ENCODE measurements around the gene YY1.

YY1 gene

GRCh38 chr14:100313464-100314230 is 74.7 kb downstream of the YY1 start:
- DNase-seq (ENCODE audit: low read depth in 2 of 2), result no peak

GRCh38 chr14:100314724-100315123 is 75.8 kb downstream of the YY1 start:
- no peak for DNase-seq (ENCODE audit: low read depth in 2 of 2)

- DNase-seq (ENCODE audit: low read depth in 2 of 2), result no peak
Measured at GRCh38 chr14:100317389-100317788, 78.4 kb downstream of the YY1 start.

- peak in 1 of 2 experiments; percentile 8 for DNase-seq (ENCODE audit: low read depth in 2 of 2)
Measured at GRCh38 chr14:100317912-100318808, 79.2 kb downstream of the YY1 start.

GRCh38 chr14:100320157-100320856 is 81.4 kb downstream of the YY1 start:
- DNase-seq (ENCODE audit: low read depth in 2 of 2), result no peak

- DNase-seq (ENCODE audit: low read depth in 2 of 2), result no peak
Measured at GRCh38 chr14:100321473-100322137, 82.7 kb downstream of the YY1 start.

- DNase-seq (ENCODE audit: low read depth in 2 of 2), result no peak
Measured at GRCh38 chr14:100322138-100322957, 83.4 kb downstream of the YY1 start.

- DNase-seq (ENCODE audit: low read depth in 2 of 2), result no peak
Measured at GRCh38 chr14:100323121-100323941, 84.4 kb downstream of the YY1 start, which contains the start of gene SLC25A47. SLC25A47 (plus strand) TSS chr14:100323339; CDS start chr14:100323415, 76 bp downstream.

GRCh38 chr14:100323942-100324307 is 85.0 kb downstream of the YY1 start:
- no peak for DNase-seq (ENCODE audit: low read depth in 2 of 2)

- no peak for DNase-seq (ENCODE audit: low read depth in 2 of 2)
Measured at GRCh38 chr14:100325231-100325632, 86.3 kb downstream of the YY1 start.

GRCh38 chr14:100325958-100326357 is 87.0 kb downstream of the YY1 start:
- DNase-seq (ENCODE audit: low read depth in 2 of 2), result no peak

- DNase-seq (ENCODE audit: low read depth in 2 of 2), result no peak
Measured at GRCh38 chr14:100327128-100327527, 88.2 kb downstream of the YY1 start.

GRCh38 chr14:100328495-100329163 is 89.7 kb downstream of the YY1 start:
- no peak for DNase-seq (ENCODE audit: low read depth in 2 of 2)

- no peak for DNase-seq (ENCODE audit: low read depth in 2 of 2)
Measured at GRCh38 chr14:100329233-100330006, 90.5 kb downstream of the YY1 start.

- no peak for DNase-seq (ENCODE audit: low read depth in 2 of 2)
Measured at GRCh38 chr14:100330007-100330344, 91.0 kb downstream of the YY1 start.

- DNase-seq (ENCODE audit: low read depth in 2 of 2), result no peak
Measured at GRCh38 chr14:100330388-100330931, 91.5 kb downstream of the YY1 start.

- no peak for DNase-seq (ENCODE audit: low read depth in 2 of 2)
Measured at GRCh38 chr14:100332071-100332639, 93.2 kb downstream of the YY1 start.

All from fibroblast of skin of left biceps (primary cell).